HG02678 (cell line): ENCODE data around the gene CACNA1I.

Experiments used
- ATAC-seq: cut with Tn5 transposase; IDR thresholded peaks from one replicate; pipeline ENCODE4 v1.9.1; 2021; ENCODE audit warnings: mild to moderate bottlenecking, moderate library complexity; ENCODE audit not compliant: unreplicated experiment

CACNA1I gene

DNA sequence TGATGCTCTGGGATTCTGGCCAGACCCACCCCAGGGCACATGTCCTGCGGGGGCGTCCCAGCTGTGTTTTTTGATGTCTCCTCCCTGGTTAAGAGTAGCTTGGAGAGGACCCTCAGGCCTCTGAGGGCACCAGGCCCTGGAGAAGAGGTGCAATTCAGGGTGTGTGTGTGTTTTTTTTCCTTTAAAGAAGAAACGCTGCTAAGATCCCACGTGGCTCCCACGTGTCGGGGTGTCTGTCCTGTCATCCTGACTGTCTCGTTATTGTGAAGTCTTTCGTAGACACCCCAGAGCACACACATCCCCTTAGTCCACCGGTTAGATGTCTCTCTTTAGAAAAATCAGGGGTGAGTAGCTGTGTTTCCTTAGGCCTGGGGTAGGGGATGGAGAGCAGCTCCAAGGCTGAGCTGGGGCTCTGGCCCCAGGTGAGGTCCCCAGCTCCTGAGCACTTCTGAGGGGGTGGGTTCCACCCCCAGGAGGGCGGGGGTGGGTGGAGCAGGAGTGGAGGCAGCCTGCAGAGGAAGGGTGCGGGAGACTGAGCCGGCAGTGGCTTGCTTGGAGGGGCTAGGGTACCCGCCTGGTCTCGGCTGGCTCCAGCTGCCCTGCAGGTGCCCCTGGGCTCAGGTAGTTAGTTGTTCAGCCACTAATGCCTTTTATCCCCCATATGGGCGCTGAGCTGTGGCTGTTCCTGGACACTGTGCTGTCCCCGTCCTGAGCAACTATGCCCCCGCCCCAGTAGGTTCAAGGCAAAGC, 116.4 kb downstream of the CACNA1I start:
- ATAC-seq = no peak

DNA sequence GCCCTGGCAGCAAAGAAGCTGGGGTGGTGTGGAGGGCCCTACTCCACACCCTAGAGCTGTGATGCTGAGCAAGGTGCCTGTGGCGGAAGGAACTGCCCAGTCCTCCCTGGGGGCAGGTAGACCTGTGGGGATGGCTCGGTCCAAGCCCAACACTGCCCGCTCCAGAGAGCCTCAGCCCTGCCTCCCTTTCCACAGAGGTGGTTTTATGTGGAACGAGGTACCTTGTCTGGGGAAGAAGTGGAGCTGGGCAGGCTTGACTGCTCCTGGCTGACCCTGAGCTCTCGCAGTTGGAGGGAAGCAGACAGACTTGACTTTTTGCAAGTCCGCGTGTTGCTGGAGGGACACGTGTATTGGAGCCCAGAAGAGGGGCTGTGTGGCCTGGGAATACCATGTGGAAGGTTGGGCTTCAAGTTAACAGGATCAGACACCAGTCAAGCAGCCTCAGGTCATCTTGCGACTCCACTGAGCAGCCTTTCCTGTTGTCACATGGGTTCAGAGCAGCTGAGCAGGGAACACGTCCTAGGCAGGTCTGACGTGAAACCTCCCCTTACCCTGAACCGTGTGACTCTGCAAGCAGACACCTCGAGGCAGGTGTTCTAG, 117.7 kb downstream of the CACNA1I start:
- no peak for ATAC-seq

DNA sequence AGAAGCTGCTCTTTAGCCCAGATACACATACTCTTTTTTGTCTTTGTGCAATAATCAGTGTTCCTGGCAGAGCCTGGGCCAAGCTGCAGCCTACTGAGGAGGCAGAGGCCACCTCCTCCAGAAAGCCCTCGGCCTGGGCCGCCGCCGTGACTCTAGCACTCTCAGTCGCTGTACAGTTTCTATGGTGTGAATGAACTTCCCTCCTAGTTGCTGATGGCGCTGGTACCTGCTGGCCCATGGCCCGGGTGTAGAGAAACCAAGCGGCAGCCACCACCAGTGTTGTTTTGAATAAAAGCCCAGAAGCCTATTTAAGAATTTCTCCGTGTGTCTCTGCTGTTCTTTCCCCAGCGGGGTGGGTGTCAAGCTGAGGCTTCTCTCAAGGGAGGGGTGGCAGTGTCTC, 118.9 kb downstream of the CACNA1I start:
- no peak for ATAC-seq

DNA sequence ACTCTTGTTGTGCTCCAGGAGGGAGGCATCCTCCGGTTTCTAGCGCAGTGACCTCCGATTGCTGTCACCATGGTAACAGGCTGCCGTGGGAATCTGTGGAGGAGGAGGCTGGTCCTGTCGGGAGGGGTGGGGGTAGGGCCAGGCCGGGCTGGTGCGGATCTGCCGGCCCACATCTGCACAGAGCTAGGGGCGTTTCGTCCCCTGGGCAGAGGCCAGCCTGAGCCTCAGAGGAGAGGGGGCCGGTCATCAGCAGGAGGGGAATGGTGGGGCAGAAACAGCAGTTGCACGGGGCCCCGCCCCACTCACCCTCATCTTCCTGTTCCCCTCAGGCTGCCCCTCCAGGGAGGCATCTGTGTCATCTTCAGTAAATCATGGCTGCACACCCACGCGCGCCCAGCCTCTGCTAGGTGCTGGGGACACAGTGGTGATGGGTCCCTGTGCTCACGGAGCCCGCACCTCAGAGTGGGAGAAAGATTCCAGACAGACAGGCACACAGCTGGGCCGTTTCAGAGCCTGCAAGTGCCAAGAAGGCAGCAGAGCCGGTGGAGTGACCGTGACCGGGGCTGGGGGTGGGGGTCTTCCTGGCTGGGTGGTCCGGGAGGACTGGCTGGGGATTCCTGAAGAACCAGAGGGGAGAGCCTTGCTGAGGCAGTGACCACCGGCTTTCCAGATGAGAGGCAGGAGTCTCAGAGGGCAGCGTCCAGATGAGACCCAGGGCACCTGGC, 120.5 kb downstream of the CACNA1I start:
- ATAC-seq = no peak

- ATAC-seq = no peak
These were observed 123.5 kb downstream of the CACNA1I start for GRCh38 chr22:39693943-39694500.

GRCh38 chr22:39697790-39698430, 127.4 kb downstream of the CACNA1I start:
- ATAC-seq = no peak

- no peak for ATAC-seq
These were observed 129.2 kb downstream of the CACNA1I start for GRCh38 chr22:39699631-39700360.

DNA sequence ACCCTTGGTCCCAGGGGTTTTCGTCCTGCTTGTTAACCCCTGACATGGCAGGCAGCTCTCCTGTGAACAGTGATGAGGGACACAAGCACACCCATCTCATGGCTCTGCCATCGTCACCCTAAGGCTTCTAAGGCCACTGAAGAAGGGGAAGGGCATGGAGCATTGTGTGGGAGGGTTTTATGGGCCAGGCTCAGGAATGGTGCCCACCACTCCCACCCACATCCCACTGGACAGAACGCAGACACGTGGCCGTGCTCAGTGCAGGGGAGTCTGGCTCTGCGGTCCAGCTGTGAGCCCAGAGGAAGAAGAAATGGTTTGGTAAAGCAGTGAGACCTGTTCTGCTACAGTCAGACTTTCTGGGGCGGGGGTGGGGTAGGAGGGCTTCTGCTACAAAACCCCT, 130.0 kb downstream of the CACNA1I start:
- no peak for ATAC-seq

GRCh38 chr22:39703091-39703490, 132.5 kb downstream of the CACNA1I start:
- ATAC-seq = no peak

GRCh38 chr22:39703928-39704639, 133.5 kb downstream of the CACNA1I start:
- ATAC-seq = no peak

DNA sequence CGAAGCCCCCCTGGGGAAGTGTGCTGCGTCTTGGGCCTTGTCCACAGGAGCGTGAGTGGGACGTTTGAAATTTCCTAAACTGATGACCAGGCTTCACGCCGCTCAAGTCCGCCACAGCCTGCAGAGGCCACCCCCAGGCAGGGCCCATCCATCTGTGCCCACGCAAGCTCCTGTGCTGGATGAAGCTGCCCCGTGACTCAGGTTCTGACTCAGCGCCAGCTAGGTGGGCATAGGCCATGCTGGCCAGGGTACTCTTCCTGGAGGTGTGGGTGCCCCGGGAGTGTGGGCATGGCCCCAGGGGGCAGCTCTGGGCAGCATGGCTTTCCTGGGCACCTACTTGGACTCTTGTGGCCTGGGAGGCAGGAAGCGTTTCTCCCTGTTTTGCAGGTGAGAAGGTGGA, 134.8 kb downstream of the CACNA1I start:
- no peak for ATAC-seq

GRCh38 chr22:39706376-39707140, 136.0 kb downstream of the CACNA1I start:
- ATAC-seq = no peak

DNA sequence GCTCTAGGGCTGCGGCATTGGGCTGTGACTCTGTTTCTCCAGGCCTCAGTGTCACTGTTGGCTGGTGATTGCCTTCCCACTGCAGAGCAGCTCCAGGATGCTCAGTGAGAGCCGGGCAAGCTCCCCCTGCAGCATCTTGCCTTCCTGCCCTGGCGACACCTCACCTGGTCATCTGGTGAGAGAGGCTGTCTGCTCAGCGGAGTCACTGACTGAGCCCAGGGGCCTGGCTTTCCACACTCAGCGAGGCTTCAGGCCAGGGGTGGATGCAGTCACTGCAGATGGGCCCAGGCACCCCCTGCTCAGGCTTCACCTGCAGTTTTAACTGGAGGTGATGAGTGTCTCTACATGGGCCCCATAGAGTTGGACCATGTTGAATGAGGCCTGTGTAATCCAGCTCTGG, 136.8 kb downstream of the CACNA1I start:
- no peak for ATAC-seq

GRCh38 chr22:39707816-39708215, 137.3 kb downstream of the CACNA1I start:
- ATAC-seq = no peak

GRCh38 chr22:39710380-39711150, 140.0 kb downstream of the CACNA1I start:
- no peak for ATAC-seq

- ATAC-seq = no peak
These were observed 141.5 kb downstream of the CACNA1I start for GRCh38 chr22:39712081-39712480.

DNA sequence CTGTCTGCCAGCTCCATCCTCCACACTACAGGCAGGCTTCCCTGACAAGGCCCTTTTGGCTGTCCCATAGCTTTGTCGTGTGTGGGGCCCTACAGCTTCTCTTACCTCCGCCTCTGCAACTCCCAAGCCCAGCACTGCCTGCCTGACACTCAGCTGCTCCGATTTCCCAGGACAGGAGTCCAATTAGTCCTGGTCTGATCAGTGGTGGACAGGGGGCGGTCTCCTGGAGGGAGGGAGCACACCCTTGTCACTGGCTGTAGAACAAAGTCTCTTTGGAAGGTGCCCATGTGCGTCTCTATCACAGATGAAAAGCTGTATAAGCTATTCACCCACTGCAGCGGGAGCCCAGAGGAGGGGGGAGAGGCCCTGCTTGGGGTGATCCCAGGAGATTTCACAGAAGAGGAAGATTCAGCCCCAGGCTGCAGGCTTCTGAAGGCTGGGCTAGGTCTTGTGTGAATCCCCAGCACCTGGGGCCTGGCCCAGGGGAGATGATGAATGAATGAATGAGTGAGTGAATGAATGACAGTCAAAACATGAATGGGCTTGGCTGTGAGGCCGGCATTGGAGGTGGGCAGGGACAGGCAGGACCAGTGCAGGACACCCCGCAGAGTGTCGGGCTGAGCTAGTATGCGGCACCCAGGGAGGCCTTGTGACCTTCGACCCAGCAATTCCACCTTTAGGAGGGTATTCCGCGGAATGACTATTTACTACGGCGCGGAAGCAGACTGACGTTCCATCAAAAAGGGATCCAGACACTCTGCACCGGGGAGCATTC, 142.4 kb downstream of the CACNA1I start:
- no peak for ATAC-seq
